Measurements from ENCODE around the gene UGT1A4. TPM values are rescaled to one million over a fixed set of nuclear protein-coding genes. Genes with fewer than 3 reads are reported as not detected.

The UGT1A4 gene
- total and polyA plus RNA-seq, 2 donors (not counting 1 experiment from before 2014, with no cell fraction given) = not detected

DNA sequence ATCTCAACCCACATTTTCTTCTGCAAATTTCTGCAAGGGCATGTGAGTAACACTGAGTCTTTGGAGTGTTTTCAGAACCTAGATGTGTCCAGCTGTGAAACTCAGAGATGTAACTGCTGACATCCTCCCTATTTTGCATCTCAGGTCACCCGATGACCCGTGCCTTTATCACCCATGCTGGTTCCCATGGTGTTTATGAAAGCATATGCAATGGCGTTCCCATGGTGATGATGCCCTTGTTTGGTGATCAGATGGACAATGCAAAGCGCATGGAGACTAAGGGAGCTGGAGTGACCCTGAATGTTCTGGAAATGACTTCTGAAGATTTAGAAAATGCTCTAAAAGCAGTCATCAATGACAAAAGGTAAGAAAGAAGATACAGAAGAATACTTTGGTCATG is 49.5 kb downstream of the UGT1A4 start:
- no peak overlapping the region for H3K4me3 ChIP-seq (replicated peaks in 1 of 4; ENCODE audit: control extremely low read depth in 1 of 4, insufficient read depth in 1 of 4, low read depth in 3 of 4, low read length in 4 of 4)
- H3K27ac ChIP-seq (ENCODE audit: insufficient read depth, low read length) = no peak overlapping the region
- no peak overlapping the region for H3K4me2 ChIP-seq (ENCODE audit: extremely low read depth, insufficient read depth, low read length)
- H3K27me3 ChIP-seq (ENCODE audit: control insufficient read depth, insufficient read depth, low read length) = no peaks in the 10 kb centered on the region
- no peak for DNase-seq (ENCODE audit: low read depth in 2 of 2)
- H3K36me3 ChIP-seq (ENCODE audit: control insufficient read depth, insufficient read depth, low read length) = no peaks in the 10 kb centered on the region
- no peaks in the 10 kb centered on the region for H4K20me1 ChIP-seq (ENCODE audit: control insufficient read depth, extremely low read depth, insufficient read depth, low read length)
- H2AFZ ChIP-seq (ENCODE audit: low read length) = no peak overlapping the region
- no peak overlapping the region for H3K9ac ChIP-seq (ENCODE audit: insufficient read depth, low read length)
- no peak for TF ChIP-seq EZH2 (IDR thresholded peaks at IDR 0.05; ENCODE audit: low read length, missing control alignments)
- TF ChIP-seq, protein P1, sequence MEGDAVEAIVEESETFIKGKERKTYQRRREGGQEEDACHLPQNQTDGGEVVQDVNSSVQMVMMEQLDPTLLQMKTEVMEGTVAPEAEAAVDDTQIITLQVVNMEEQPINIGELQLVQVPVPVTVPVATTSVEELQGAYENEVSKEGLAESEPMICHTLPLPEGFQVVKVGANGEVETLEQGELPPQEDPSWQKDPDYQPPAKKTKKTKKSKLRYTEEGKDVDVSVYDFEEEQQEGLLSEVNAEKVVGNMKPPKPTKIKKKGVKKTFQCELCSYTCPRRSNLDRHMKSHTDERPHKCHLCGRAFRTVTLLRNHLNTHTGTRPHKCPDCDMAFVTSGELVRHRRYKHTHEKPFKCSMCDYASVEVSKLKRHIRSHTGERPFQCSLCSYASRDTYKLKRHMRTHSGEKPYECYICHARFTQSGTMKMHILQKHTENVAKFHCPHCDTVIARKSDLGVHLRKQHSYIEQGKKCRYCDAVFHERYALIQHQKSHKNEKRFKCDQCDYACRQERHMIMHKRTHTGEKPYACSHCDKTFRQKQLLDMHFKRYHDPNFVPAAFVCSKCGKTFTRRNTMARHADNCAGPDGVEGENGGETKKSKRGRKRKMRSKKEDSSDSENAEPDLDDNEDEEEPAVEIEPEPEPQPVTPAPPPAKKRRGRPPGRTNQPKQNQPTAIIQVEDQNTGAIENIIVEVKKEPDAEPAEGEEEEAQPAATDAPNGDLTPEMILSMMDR (conservative IDR thresholded peaks at IDR 0.05 in 1 of 2, IDR thresholded peaks at IDR 0.05 in 1 of 2; ENCODE audit: low read depth in 1 of 2, low read length in 2 of 2) = no peak
- H3K79me2 ChIP-seq (ENCODE audit: control insufficient read depth, insufficient read depth, low read length) = no peaks in the 10 kb centered on the region
- peaks cover 3% of the 10 kb centered on the region for H3K4me1 ChIP-seq (ENCODE audit: control insufficient read depth, extremely low read depth, insufficient read depth, low read length)
- no peaks in the 10 kb centered on the region for H3K9me3 ChIP-seq (ENCODE audit: control insufficient read depth, insufficient read depth, low read depth, low read length)

DNA sequence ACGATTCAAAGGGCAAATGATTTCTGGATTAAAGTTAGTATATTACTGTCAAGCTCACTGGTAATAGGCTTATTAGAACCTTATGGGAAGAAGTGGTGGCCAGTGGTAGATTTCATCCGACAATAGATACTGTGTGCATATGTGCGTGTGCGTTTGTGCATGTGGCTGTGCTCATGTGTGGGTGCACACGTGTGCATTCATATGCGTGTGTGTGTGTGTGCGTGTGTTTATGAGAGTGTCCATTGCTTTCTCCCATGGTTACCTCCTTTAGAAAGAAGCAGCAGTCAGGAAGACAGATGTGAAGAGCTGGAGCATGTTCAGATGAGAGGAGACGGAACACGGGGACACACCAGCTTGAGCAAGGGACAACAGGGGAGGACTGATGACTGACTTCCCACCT is 50.7 kb downstream of the UGT1A4 start:
- H3K36me3 ChIP-seq (ENCODE audit: control insufficient read depth, insufficient read depth, low read length) = no peaks in the 10 kb centered on the region
- no peak overlapping the region for H3K4me3 ChIP-seq (replicated peaks in 1 of 4; ENCODE audit: control extremely low read depth in 1 of 4, insufficient read depth in 1 of 4, low read depth in 3 of 4, low read length in 4 of 4)
- H4K20me1 ChIP-seq (ENCODE audit: control insufficient read depth, extremely low read depth, insufficient read depth, low read length) = no peaks in the 10 kb centered on the region
- no peaks in the 10 kb centered on the region for H3K79me2 ChIP-seq (ENCODE audit: control insufficient read depth, insufficient read depth, low read length)
- H3K9me3 ChIP-seq (ENCODE audit: control insufficient read depth, insufficient read depth, low read depth, low read length) = no peaks in the 10 kb centered on the region
- TF ChIP-seq, protein P1 (conservative IDR thresholded peaks at IDR 0.05 in 1 of 2, IDR thresholded peaks at IDR 0.05 in 1 of 2; ENCODE audit: low read depth in 1 of 2, low read length in 2 of 2) = no peak
- no peak for TF ChIP-seq EZH2 (IDR thresholded peaks at IDR 0.05; ENCODE audit: low read length, missing control alignments)
- H2AFZ ChIP-seq (ENCODE audit: low read length) = no peak overlapping the region
- DNase-seq (ENCODE audit: low read depth in 2 of 2) = no peak
- no peaks in the 10 kb centered on the region for H3K27me3 ChIP-seq (ENCODE audit: control insufficient read depth, insufficient read depth, low read length)
- H3K27ac ChIP-seq (ENCODE audit: insufficient read depth, low read length) = no peak overlapping the region
- H3K4me1 ChIP-seq (ENCODE audit: control insufficient read depth, extremely low read depth, insufficient read depth, low read length) = peaks cover 3% of the 10 kb centered on the region
- no peak overlapping the region for H3K4me2 ChIP-seq (ENCODE audit: extremely low read depth, insufficient read depth, low read length)
- no peak overlapping the region for H3K9ac ChIP-seq (ENCODE audit: insufficient read depth, low read length)

- no peak for DNase-seq (ENCODE audit: low read depth in 2 of 2)
- TF ChIP-seq, protein P1 (conservative IDR thresholded peaks at IDR 0.05 in 1 of 2, IDR thresholded peaks at IDR 0.05 in 1 of 2; ENCODE audit: low read depth in 1 of 2, low read length in 2 of 2) = no peak
- TF ChIP-seq EZH2 (IDR thresholded peaks at IDR 0.05; ENCODE audit: low read length, missing control alignments) = no peak
- Histone ChIP-seq H3K27me3 (ENCODE audit: control insufficient read depth, insufficient read depth, low read length) (no peaks in the 10 kb centered on the region), H2AFZ (ENCODE audit: low read length) (no peak overlapping the region), H4K20me1 (ENCODE audit: control insufficient read depth, extremely low read depth, insufficient read depth, low read length) (no peaks in the 10 kb centered on the region), H3K27ac (ENCODE audit: insufficient read depth, low read length) (no peak overlapping the region), H3K79me2 (ENCODE audit: control insufficient read depth, insufficient read depth, low read length) (no peaks in the 10 kb centered on the region), H3K4me1 (ENCODE audit: control insufficient read depth, extremely low read depth, insufficient read depth, low read length) (no peaks in the 10 kb centered on the region), H3K4me3 (replicated peaks in 1 of 4; ENCODE audit: control extremely low read depth in 1 of 4, insufficient read depth in 1 of 4, low read depth in 3 of 4, low read length in 4 of 4) (no peak overlapping the region), H3K9me3 (ENCODE audit: control insufficient read depth, insufficient read depth, low read depth, low read length) (no peaks in the 10 kb centered on the region), H3K36me3 (ENCODE audit: control insufficient read depth, insufficient read depth, low read length) (no peaks in the 10 kb centered on the region), H3K4me2 (ENCODE audit: extremely low read depth, insufficient read depth, low read length) (no peak overlapping the region), H3K9ac (ENCODE audit: insufficient read depth, low read length) (no peak overlapping the region)
Measured at GRCh38 chr2:233772153-233772552, 53.6 kb downstream of the UGT1A4 start.
